PC-3 (cell line): Measurements from ENCODE around the gene PFKFB2. TPM values are rescaled to one million over a fixed set of nuclear protein-coding genes. Genes with fewer than 3 reads are reported as not detected.
A peak's percentile ranks its signal among the peaks of the same experiment; 100 is the strongest.

Experiments used
- ATAC-seq: fragments of 200-7000 bp; cut with Tn5 transposase; 2 replicates; pipeline ENCODE4 v1.9.1; 2020; ENCODE audit warnings: mild to moderate bottlenecking, moderate library complexity
- BruUV-seq: library from RNA; stranded (reverse); fragments of 400-500 nt; replicated peaks from 2 replicates; lab custom pipeline; 2021; lab: Mats Ljungman, UMichigan
- CTCF ChIA-PET: fragments of 300-600 bp; sonication (Branson Sonifier 250); formaldehyde crosslinking; loops from one replicate; lab custom pipeline; 2022; ENCODE audit warnings: antibody characterized with exemption; lab: Charles Lee
- POLR2A ChIA-PET: fragments of 300-600 bp; sonication (Branson Sonifier 250); formaldehyde crosslinking; loops from one replicate; lab custom pipeline; 2022; ENCODE audit warnings: antibody characterized with exemption; ENCODE audit not compliant: unreplicated experiment; lab: Charles Lee
- DNase-seq: peaks from one replicate; pipeline ENCODE4 v3.0.0-alpha.2; 2015
- H2AFZ ChIP-seq: fragments of 300-600 bp; sonication (generic); 2 replicates; pipeline ENCODE4 v1.6.0; 2016; ENCODE audit warnings: antibody characterized with exemption, low read length
- H3F3A ChIP-seq: fragments of 300-600 bp; sonication (generic); one replicate; pipeline ENCODE4 v1.6.0; 2017; ENCODE audit warnings: antibody characterized with exemption, low read length, control low read depth, mild to moderate bottlenecking; ENCODE audit not compliant: unreplicated experiment
- H3K27ac ChIP-seq: fragments of 300-600 bp; sonication (generic); 2 replicates; pipeline ENCODE4 v1.5.1; 2016; ENCODE audit warnings: mild to moderate bottlenecking, low read length
- H3K27me3 ChIP-seq: fragments of 300-600 bp; sonication (generic); 2 replicates; pipeline ENCODE4 v1.6.1; 2016; ENCODE audit warnings: low read length, mixed read lengths
- H3K36me3 ChIP-seq: fragments of 300-600 bp; sonication (generic); 2 replicates; pipeline ENCODE4 v1.6.1; 2016; ENCODE audit warnings: low read depth, mixed run types, low read length, mixed read lengths
- H3K4me1 ChIP-seq: fragments of 300-600 bp; sonication (generic); 2 replicates; pipeline ENCODE4 v1.5.1; 2016; ENCODE audit warnings: low read length; ENCODE audit not compliant: insufficient read depth
- H3K4me2 ChIP-seq: fragments of 300-600 bp; sonication (generic); 2 replicates; pipeline ENCODE4 v1.6.0; 2016; ENCODE audit warnings: low read length
- H3K4me3 ChIP-seq: fragments of 300-600 bp; sonication (generic); 2 replicates; pipeline ENCODE4 v1.5.1; 2016; ENCODE audit warnings: mild to moderate bottlenecking, low read length, mixed read lengths
- H3K79me2 ChIP-seq: fragments of 300-600 bp; sonication (generic); 2 replicates; pipeline ENCODE4 v1.6.1; 2017; ENCODE audit warnings: low read length, mixed read lengths
- H3K9ac ChIP-seq: fragments of 300-600 bp; sonication (generic); 2 replicates; pipeline ENCODE4 v1.6.0; 2016; ENCODE audit warnings: mild to moderate bottlenecking, low read length
- H3K9me2 ChIP-seq: fragments of 300-600 bp; sonication (generic); replicated peaks from 2 replicates; pipeline ENCODE4 v1.6.1; 2016; ENCODE audit warnings: mixed run types, low read length, mixed read lengths
- H3K9me3 ChIP-seq: fragments of 300-600 bp; sonication (generic); 2 replicates; pipeline ENCODE4 v1.6.1; 2016; ENCODE audit warnings: low read length, mixed read lengths
- H4K20me1 ChIP-seq: fragments of 300-600 bp; sonication (generic); 2 replicates; pipeline ENCODE4 v1.6.1; 2016; ENCODE audit warnings: low read length, mixed read lengths
- CTCF ChIP-seq: fragments of 300-600 bp; sonication (generic); conservative IDR thresholded peaks from 2 replicates; pipeline ENCODE4 v1.5.1; 2017; ENCODE audit warnings: antibody characterized with exemption, low read depth, mild to moderate bottlenecking, low read length
- EZH2 ChIP-seq: fragments of 300-600 bp; sonication (generic); IDR thresholded peaks from one replicate; pipeline ENCODE4 v1.6.1; 2017; ENCODE audit warnings: antibody characterized with exemption, mild to moderate bottlenecking, low read length; ENCODE audit not compliant: unreplicated experiment
- EZH2phosphoT487 ChIP-seq: fragments of 300-600 bp; sonication (generic); IDR thresholded peaks from 2 replicates; pipeline ENCODE4 v1.6.1; 2018; ENCODE audit warnings: mild to moderate bottlenecking, antibody characterized with exemption, low read length, borderline replicate concordance
- intact Hi-C: fragments of 100-400 bp; cut with micrococcal nuclease; formaldehyde crosslinking; loops from 2 replicates; pipeline ENCODE4 v1.9.0; 2023
- total RNA-seq: library from RNA; depleted of rRNA; stranded (reverse); fragments of >200 nt; gene quantifications from 2 replicates; pipeline ENCODE4 v1.2.3, GENCODE V29; 2014

The PFKFB2 gene
- total RNA-seq, 1 experiment from 2014 or later = 48.6 TPM

DNA sequence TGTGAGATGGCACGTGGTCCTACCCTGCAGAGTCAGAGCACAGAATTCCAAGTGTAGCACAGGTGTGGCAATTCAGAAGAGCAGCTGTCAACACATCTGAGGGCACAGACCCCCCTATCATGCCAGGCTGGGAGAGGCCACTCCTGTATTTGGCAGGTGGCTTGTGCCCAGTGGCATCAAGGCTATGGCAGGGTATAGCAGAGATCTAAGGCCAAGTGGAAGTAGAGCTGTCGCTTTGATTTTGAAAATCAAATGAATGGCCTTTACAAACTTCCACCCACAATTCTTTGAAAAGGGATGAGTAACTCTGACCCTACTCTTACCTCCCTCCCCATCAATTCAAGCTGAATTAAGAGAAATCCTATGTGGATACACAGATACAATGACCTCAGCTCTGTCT, 33.9 kb upstream of the PFKFB2 start:
- Histone ChIP-seq H3F3A (peaks cover 17% of the 10 kb centered on the region), H3K4me1 (peaks cover 68% of the 10 kb centered on the region), H3K79me2 (peaks cover 31% of the 10 kb centered on the region), H4K20me1 (no peaks in the 10 kb centered on the region), H3K27me3 (no peaks in the 10 kb centered on the region), H3K4me2 (peak overlapping the region; percentile 55; the same call in 1 of the 2 replicates), H3K4me3 (no peak overlapping the region), H3K27ac (peak overlapping the region; percentile 95), H3K36me3 (peaks cover 27% of the 10 kb centered on the region; the same call in 1 of the 2 replicates), H3K9me3 (no peaks in the 10 kb centered on the region), H2AFZ (no peak overlapping the region), H3K9ac (peak overlapping the region; percentile 86), H3K9me2 (no peaks in the 10 kb centered on the region)
- intact Hi-C loops = no loop called here
- DNase-seq (no peak), ATAC-seq (no peak)
- ChIA-PET POLR2A (interaction anchor here (0.5 to 5.8 kb wide), 6 partner anchors 13 to 302 kb away, joined by 3 to 97 read pairs (median 4); partner anchors contain the start of gene C1orf116), CTCF (interaction anchor here (3.7 kb wide), 1 partner anchor 36 kb away, joined by 22 read pairs; no protein-coding TSS in a partner anchor)
- BruUV-seq = no TSS peak
- TF ChIP-seq EZH2phosphoT487 = no peak

DNA sequence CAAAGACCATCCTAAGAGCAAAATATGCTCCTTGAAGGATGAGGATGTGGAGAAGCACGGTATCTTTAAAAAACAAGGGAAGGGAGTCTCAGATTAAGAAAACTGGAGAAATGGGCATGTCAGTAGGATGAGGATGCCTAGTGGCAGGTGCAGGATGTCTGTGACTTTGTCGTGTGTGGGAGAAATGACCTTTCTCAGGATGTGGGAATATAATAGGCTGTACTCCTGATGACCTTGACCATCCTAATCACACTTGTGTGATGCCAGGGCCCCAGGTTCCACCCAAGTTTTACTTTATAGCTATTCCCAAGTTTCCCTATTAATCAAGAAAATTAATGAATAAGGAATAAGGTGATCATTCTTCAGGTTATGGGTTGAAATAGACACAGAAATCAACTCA, 33.4 kb upstream of the PFKFB2 start:
- Histone ChIP-seq H3K27me3 (no peaks in the 10 kb centered on the region), H3F3A (peaks cover 17% of the 10 kb centered on the region), H3K79me2 (peaks cover 36% of the 10 kb centered on the region), H3K4me3 (no peak overlapping the region), H3K9ac (peak overlapping the region; percentile 86), H3K4me2 (peak overlapping the region; percentile 55), H3K9me2 (no peaks in the 10 kb centered on the region), H3K27ac (peak overlapping the region; percentile 95), H4K20me1 (no peaks in the 10 kb centered on the region), H2AFZ (no peak overlapping the region), H3K4me1 (peaks cover 73% of the 10 kb centered on the region), H3K9me3 (no peaks in the 10 kb centered on the region), H3K36me3 (peaks cover 32% of the 10 kb centered on the region; the same call in 1 of the 2 replicates)
- POLR2A ChIA-PET = interaction anchor here (0.5 to 5.8 kb wide), 8 partner anchors 10 to 301 kb away, joined by 3 to 97 read pairs (median 4); partner anchors contain the start of gene C1orf116
- TSS peak; percentile 82 for BruUV-seq
- no peak for DNase-seq
- intact Hi-C loops = loop anchor here (1.0 to 10.0 kb wide), 4 partner anchors 12 to 285 kb away; no protein-coding TSS in a partner anchor
- CTCF ChIA-PET = interaction anchor here (0.7 to 3.7 kb wide), 2 partner anchors 15 to 37 kb away, joined by 4 to 22 read pairs; no protein-coding TSS in a partner anchor
- ATAC-seq = no peak
- TF ChIP-seq CTCF (no peak), EZH2 (no peak), EZH2phosphoT487 (no peak)

DNA sequence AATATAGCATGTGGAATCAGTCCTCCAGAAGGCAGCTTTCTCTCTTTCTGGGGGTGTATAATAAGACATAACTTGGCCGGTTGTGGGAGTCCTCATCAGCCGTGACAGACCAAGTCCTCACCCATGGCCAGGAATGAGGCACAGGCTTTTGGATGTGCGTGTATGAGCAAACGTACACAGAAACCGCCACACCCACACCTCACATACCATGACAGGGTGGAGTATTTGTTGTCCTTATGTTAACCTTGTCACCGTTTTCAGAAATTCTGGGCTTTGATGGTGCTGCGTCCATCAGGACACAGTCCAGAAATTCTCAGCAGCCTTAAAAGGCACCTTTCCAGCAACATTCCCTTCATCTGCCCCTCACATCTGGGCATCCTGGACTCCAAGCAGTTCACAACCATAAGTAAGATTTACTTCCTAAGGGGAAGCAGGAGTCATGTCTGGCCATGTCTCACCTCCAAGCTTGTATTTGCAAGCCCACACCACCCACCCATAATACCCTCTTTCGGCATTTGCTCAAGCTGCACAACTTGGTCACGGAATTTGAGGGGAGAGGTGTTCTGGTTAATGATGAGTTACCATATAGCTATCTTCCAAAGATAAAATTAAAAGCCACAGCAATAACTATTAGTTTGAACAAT, 32.9 kb upstream of the PFKFB2 start:
- H3K9me3 ChIP-seq = no peaks in the 10 kb centered on the region
- peaks cover 33% of the 10 kb centered on the region; the same call in 1 of the 2 replicates for H3K36me3 ChIP-seq
- H4K20me1 ChIP-seq = no peaks in the 10 kb centered on the region
- H3K9ac ChIP-seq = peak overlapping the region; percentile 86
- ChIA-PET CTCF (interaction anchor here (0.7 to 3.7 kb wide), 2 partner anchors 15 to 37 kb away, joined by 4 to 22 read pairs; no protein-coding TSS in a partner anchor), POLR2A (interaction anchor here (0.6 to 5.8 kb wide), 7 partner anchors 9 to 301 kb away, joined by 3 to 97 read pairs (median 10); partner anchors contain the start of genes C1orf116 and PFKFB2)
- peak overlapping the region; percentile 95 for H3K27ac ChIP-seq
- DNase-seq = peak; percentile 100
- peak overlapping the region; percentile 55 for H3K4me2 ChIP-seq
- H3K4me1 ChIP-seq = peaks cover 78% of the 10 kb centered on the region
- no peak overlapping the region for H3K4me3 ChIP-seq
- no peaks in the 10 kb centered on the region for H3K27me3 ChIP-seq
- H3K79me2 ChIP-seq = peaks cover 36% of the 10 kb centered on the region
- no peak for TF ChIP-seq CTCF
- H2AFZ ChIP-seq = no peak overlapping the region
- peak; percentile 64 for ATAC-seq
- TSS peak; percentile 58 for BruUV-seq
- intact Hi-C loops = loop anchor here (1.0 to 10.0 kb wide), 4 partner anchors 13 to 285 kb away; no protein-coding TSS in a partner anchor
- no peaks in the 10 kb centered on the region for H3K9me2 ChIP-seq
- peaks cover 18% of the 10 kb centered on the region for H3F3A ChIP-seq
